Calu3 (cell line): ENCODE measurements around the gene AP2B1. TPM values are rescaled to one million over a fixed set of nuclear protein-coding genes. Genes with fewer than 3 reads are reported as not detected.

Source experiments
- BruUV-seq: library from RNA; stranded (reverse); fragments of 400-500 nt; replicated peaks from 2 replicates; lab custom pipeline; 2021; lab: Mats Ljungman, UMichigan
- CTCF ChIA-PET: fragments of 300-600 bp; sonication (Branson Sonifier 250); formaldehyde crosslinking; loops from one replicate; lab custom pipeline; 2022; ENCODE audit warnings: antibody characterized with exemption; lab: Charles Lee
- DNase-seq: peaks from one replicate; pipeline ENCODE4 v3.0.0; 2022
- H3K27ac Mint-ChIP-seq: one replicate; pipeline ENCODE4 v1.8.0; 2022; ENCODE audit warnings: mixed read lengths; ENCODE audit not compliant: unreplicated experiment
- H3K27me3 Mint-ChIP-seq: one replicate; pipeline ENCODE4 v1.8.0; 2022; ENCODE audit warnings: mixed read lengths; ENCODE audit not compliant: unreplicated experiment
- H3K36me3 Mint-ChIP-seq: one replicate; pipeline ENCODE4 v1.8.0; 2022; ENCODE audit warnings: mild to moderate bottlenecking, moderate library complexity, mixed read lengths; ENCODE audit not compliant: insufficient read depth, unreplicated experiment
- H3K4me1 Mint-ChIP-seq: one replicate; pipeline ENCODE4 v1.8.0; 2022; ENCODE audit warnings: mild to moderate bottlenecking, low read depth, mixed read lengths; ENCODE audit not compliant: unreplicated experiment
- H3K4me3 Mint-ChIP-seq: one replicate; pipeline ENCODE4 v1.8.0; 2022; ENCODE audit warnings: mild to moderate bottlenecking, low read depth, moderate library complexity, mixed read lengths; ENCODE audit not compliant: unreplicated experiment
- H3K9me3 Mint-ChIP-seq: one replicate; pipeline ENCODE4 v1.8.0; 2022; ENCODE audit warnings: low read depth, mixed read lengths; ENCODE audit not compliant: unreplicated experiment
- CTCF ChIP-seq: fragments of 200-600 bp; IDR thresholded peaks from one replicate; pipeline ENCODE4 v1.8.0; 2022; ENCODE audit warnings: antibody characterized with exemption; ENCODE audit not compliant: unreplicated experiment
- intact Hi-C: fragments of 100-400 bp; cut with micrococcal nuclease; formaldehyde crosslinking; loops from one replicate; pipeline ENCODE4 v1.10.0; 2022; ENCODE audit not compliant: unreplicated experiment
- total RNA-seq: library from RNA; stranded (reverse); gene quantifications from 2 replicates; pipeline ENCODE4 v1.2.3, GENCODE V29; 2022

Gene AP2B1
- total RNA-seq, 1 experiment from 2014 or later: 309 TPM

- Mint-ChIP-seq H3K27ac (no peak overlapping the region), H3K4me1 (no peaks in the 10 kb centered on the region)
- no TSS peak for BruUV-seq
Observed at GRCh38 chr17:35676441-35676840, 89.3 kb downstream of the AP2B1 start.

GRCh38 chr17:35679007-35679682, 92.0 kb downstream of the AP2B1 start:
- no peaks in the 10 kb centered on the region for H3K4me1 Mint-ChIP-seq
- peaks cover 43% of the 10 kb centered on the region for H3K36me3 Mint-ChIP-seq

More at GRCh38 chr17:35676441-35676840, 89.3 kb downstream of the AP2B1 start:
- no peak for DNase-seq
- Mint-ChIP-seq H3K36me3 (peaks cover 37% of the 10 kb centered on the region), H3K4me3 (no peak overlapping the region), H3K9me3 (no peaks in the 10 kb centered on the region), H3K27me3 (no peaks in the 10 kb centered on the region)
- TF ChIP-seq CTCF: no peak
- CTCF ChIA-PET: no interaction called here
- intact Hi-C loops: no loop called here

GRCh38 chr17:35683591-35683990, 96.5 kb downstream of the AP2B1 start:
- Mint-ChIP-seq H3K4me3 (no peak overlapping the region), H3K27ac (no peak overlapping the region), H3K36me3 (peaks cover 36% of the 10 kb centered on the region), H3K4me1 (no peaks in the 10 kb centered on the region), H3K27me3 (no peaks in the 10 kb centered on the region), H3K9me3 (no peaks in the 10 kb centered on the region)
- CTCF ChIA-PET: no interaction called here
- no peak for DNase-seq
- no peak for TF ChIP-seq CTCF
- intact Hi-C loops: no loop called here
- no TSS peak for BruUV-seq

More at GRCh38 chr17:35679007-35679682, 92.0 kb downstream of the AP2B1 start:
- CTCF ChIA-PET: no interaction called here
- no TSS peak for BruUV-seq
- Mint-ChIP-seq H3K27ac (no peak overlapping the region), H3K4me3 (no peak overlapping the region), H3K9me3 (no peaks in the 10 kb centered on the region), H3K27me3 (no peaks in the 10 kb centered on the region)
- intact Hi-C loops: no loop called here
- no peak for TF ChIP-seq CTCF
- no peak for DNase-seq

- no peaks in the 10 kb centered on the region for H3K27me3 Mint-ChIP-seq
- no peaks in the 10 kb centered on the region for H3K4me1 Mint-ChIP-seq
- intact Hi-C loops: no loop called here
- H3K9me3 Mint-ChIP-seq: no peaks in the 10 kb centered on the region
- no peak for DNase-seq
- TF ChIP-seq CTCF: no peak
- H3K4me3 Mint-ChIP-seq: no peak overlapping the region
- no peak overlapping the region for H3K27ac Mint-ChIP-seq
- peaks cover 34% of the 10 kb centered on the region for H3K36me3 Mint-ChIP-seq
- CTCF ChIA-PET: no interaction called here
- no TSS peak for BruUV-seq
Observed at GRCh38 chr17:35684055-35684802, 97.1 kb downstream of the AP2B1 start.
